GM12864 (cell line): ENCODE data around the gene TSSK2.

Source experiments
- DNase-seq: peaks from one replicate; pipeline ENCODE4 v3.0.0-alpha.2; 2011; ENCODE audit warnings: low read depth
- H3K4me3 ChIP-seq: 2 replicates; pipeline ENCODE4 v1.5.1; 2011; ENCODE audit warnings: mild to moderate bottlenecking, low read depth, low read length, control low read depth
- TF ChIP-seq, protein P1 (sequence below): IDR thresholded peaks from 2 replicates; pipeline ENCODE4 v1.5.1; 2011; ENCODE audit warnings: low read depth, mild to moderate bottlenecking, moderate library complexity, low read length, control low read depth, inconsistent platforms; ENCODE audit errors: missing control alignments

The TSSK2 gene

DNA sequence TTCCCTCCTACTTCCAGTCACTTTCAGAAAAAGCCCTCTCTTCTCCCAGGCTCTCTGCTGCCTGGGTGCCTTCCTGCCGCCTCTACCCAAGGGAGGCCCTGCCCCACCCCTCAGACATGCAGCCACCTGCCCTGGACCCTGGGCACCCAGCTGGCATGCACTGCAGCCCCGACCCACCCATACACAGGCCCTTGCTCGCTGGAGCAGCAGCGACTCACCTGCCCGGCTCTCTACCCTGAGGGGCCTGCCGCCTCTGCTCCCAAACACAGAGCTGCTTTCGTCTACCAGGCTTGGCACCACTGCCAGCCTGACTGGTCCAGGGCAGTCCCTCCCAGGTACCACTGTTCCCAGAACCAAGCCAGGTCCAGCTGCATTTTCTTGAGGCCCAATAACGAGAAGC is 1.2 kb upstream of the TSSK2 start:
- no peak overlapping the region for H3K4me3 ChIP-seq
- TF ChIP-seq, protein P1, sequence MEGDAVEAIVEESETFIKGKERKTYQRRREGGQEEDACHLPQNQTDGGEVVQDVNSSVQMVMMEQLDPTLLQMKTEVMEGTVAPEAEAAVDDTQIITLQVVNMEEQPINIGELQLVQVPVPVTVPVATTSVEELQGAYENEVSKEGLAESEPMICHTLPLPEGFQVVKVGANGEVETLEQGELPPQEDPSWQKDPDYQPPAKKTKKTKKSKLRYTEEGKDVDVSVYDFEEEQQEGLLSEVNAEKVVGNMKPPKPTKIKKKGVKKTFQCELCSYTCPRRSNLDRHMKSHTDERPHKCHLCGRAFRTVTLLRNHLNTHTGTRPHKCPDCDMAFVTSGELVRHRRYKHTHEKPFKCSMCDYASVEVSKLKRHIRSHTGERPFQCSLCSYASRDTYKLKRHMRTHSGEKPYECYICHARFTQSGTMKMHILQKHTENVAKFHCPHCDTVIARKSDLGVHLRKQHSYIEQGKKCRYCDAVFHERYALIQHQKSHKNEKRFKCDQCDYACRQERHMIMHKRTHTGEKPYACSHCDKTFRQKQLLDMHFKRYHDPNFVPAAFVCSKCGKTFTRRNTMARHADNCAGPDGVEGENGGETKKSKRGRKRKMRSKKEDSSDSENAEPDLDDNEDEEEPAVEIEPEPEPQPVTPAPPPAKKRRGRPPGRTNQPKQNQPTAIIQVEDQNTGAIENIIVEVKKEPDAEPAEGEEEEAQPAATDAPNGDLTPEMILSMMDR = no peak
- no peak for DNase-seq

DNA sequence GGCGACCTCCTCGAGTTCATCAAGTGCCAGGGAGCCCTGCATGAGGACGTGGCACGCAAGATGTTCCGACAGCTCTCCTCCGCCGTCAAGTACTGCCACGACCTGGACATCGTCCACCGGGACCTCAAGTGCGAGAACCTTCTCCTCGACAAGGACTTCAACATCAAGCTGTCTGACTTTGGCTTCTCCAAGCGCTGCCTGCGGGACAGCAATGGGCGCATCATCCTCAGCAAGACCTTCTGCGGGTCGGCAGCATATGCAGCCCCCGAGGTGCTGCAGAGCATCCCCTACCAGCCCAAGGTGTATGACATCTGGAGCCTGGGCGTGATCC is 542 bp downstream of the TSSK2 start:
- TF ChIP-seq, protein P1 = no peak
- DNase-seq = no peak
- H3K4me3 ChIP-seq = no peak overlapping the region

DNA sequence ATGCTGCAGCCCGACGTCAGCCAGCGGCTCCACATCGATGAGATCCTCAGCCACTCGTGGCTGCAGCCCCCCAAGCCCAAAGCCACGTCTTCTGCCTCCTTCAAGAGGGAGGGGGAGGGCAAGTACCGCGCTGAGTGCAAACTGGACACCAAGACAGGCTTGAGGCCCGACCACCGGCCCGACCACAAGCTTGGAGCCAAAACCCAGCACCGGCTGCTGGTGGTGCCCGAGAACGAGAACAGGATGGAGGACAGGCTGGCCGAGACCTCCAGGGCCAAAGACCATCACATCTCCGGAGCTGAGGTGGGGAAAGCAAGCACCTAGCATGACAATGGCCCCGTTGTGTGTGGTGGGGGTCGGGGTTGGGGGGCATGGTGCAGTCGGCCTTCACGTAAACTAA is 1.0 kb downstream of the TSSK2 start:
- DNase-seq = no peak
- TF ChIP-seq, protein P1 = no peak
- H3K4me3 ChIP-seq = no peak overlapping the region

DNA sequence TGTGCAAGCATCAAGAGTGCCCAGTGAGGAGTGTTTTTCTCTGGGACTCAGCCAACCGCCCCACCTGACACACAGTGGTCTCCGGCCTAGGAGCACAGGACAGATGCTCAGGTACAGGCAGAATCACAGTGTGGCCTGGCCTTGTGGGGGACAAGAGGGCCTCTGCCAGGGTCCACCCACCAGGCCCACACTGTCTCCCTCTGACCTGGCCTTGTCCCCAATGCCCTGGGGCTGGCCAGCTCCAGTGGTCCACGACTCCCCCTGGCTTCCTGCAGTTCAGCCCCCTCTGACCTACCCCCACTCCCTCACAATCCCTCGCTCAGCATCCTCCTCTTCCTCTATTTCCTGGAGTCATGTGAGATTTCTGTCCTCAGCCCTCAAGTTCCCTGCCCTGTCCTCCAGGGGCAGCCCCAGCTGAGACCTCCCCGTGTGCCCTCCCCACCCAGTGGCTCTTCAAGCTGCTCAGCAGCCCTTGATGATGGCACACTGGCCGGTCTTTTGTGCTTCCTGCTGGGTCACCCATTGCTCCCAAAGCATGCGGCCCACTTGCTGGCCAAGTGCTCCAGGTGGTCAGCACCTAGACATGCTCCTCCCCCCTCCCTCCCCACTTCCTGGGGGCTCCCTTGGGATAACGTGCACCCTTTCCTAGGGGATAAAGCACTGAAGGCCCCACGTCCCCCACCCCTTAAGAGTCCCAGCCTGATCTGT is 1.7 kb downstream of the TSSK2 start:
- no peak for DNase-seq
- TF ChIP-seq, protein P1 = no peak

DNA sequence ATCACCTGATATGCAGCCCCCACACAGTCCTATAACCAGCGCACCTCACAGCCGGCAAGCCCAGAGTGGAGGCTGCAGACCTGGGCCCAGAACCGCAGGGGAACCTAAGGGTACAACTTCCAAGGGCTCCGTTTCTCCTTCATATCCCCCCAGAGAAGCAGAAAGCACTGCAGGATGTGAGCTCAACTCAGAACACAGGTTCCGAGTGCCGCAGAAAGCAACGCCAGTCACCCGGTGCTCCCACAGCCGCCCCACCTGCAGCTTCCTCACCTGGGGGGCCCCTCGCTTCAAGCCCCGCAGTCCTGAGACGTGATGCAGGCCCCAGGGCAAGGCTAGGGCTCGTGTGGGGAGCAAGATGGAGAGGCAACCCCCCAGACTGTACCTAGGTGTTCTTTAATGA is 2.5 kb downstream of the TSSK2 start:
- TF ChIP-seq, protein P1 = no peak
- DNase-seq = no peak
- H3K4me3 ChIP-seq = no peak overlapping the region

More for the DNA sequence above, 1.7 kb downstream of the TSSK2 start:
- no peak overlapping the region for H3K4me3 ChIP-seq

DNA sequence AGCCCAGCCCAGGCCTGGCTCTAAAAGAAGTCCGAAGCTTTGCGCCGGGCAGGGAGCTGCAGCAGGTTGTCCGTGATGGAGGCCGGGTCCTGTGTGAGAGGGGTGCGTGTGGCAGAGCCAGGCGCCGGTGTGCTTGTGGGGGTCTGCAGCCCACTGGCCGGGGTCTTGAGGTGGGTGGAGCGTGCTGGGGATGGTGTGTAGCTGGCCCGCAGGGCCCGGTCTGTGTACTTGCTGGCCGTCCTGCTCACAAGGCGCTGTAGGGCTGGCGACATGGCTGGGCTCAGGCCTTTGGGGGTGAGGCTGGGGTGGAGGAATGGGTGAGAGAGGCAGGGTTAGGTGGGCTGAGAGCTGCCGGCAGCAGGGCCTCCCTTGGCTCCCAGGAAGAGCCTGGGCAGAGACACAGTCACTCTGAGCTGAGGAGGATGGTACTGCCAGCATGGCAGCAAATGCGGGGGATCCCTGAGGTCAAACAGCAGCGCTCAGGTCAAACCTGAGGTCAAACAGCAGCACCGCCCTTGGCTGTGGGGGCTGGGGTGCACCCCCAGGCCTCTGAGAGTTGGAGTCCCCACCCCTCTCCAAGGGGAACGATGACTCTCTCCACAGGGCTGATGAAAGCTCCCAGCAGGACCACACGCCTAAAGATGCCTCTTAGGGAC is 3.2 kb downstream of the TSSK2 start:
- DNase-seq = no peak
- H3K4me3 ChIP-seq = no peak overlapping the region
- TF ChIP-seq, protein P1 = no peak

DNA sequence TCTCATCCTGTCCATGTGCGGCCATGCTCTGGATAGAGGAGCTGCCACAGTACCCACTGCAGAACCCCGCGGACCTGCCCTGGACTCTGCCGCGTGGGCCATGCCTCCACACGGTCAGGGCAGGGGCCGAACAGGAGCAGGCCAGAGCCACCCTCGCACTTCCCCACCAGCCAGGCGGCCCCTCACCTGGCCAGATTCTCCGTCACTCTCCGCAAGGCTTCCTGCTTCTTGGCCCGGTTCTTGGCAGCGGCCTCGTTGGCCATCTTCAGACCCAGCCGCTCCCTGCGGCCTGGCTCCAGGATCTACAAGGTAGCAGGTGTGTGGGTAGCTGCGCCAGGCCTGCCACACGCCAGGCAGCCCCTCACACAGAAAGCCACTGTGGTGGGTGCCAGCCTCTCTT is 3.8 kb downstream of the TSSK2 start:
- TF ChIP-seq, protein P1 = no peak
- H3K4me3 ChIP-seq = no peak overlapping the region
- DNase-seq = no peak
